Measurements from ENCODE around the gene MRM1. TPM values are rescaled to one million over a fixed set of nuclear protein-coding genes. Genes with fewer than 3 reads are reported as not detected.

The MRM1 gene
- total RNA-seq, 2 donors from 2014 or later = 7.3 to 7.9 TPM

DNA sequence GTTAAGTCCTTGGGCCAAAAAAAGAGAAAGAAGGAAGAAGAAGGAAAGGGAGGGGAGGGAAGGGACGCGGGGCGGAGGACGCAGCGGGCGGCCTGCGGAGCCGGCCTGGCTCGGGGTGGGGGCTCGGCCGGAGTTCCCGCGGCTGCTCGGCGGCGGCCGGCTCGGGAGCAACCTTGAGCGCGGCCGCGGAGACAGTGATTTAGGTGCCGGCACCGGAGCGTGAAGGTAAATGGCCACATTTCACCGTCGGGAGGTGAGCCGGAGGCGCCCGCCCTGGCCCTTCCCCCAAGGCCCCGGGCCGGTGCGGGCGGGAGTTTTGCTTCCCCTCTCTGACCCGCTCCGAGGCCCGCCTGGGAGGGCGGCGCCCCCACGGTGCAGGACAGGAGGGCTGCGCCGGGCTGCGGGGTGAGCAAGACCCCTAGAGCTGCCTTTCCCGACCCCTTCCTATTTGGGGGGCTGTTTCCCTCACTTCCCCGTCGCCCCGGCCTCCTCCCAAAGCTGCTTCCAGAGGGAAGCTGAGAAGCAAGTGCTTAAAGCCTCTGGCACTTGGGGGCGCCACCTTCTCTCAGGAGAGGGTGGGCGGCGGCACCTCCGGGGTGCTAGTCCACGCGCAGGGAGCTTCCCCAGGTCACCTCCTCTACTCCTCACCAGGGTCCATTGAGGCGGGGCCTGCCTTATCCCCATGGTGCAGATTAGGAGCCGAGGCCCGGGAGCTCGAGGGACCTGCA lies 56.5 kb downstream of the MRM1 start:
- Histone ChIP-seq H3K4me1 (peaks cover 8% of the 10 kb centered on the region), H3K27me3 (no peaks in the 10 kb centered on the region), H3K9me3 (no peaks in the 10 kb centered on the region), H3K27ac (no peak overlapping the region), H3K4me3 (no peak overlapping the region), H3K36me3 (replicated peaks in 1 of 2; ENCODE audit: insufficient read depth in 1 of 2, low read depth in 2 of 2) (no peaks in the 10 kb centered on the region)
- TF ChIP-seq, protein P1, sequence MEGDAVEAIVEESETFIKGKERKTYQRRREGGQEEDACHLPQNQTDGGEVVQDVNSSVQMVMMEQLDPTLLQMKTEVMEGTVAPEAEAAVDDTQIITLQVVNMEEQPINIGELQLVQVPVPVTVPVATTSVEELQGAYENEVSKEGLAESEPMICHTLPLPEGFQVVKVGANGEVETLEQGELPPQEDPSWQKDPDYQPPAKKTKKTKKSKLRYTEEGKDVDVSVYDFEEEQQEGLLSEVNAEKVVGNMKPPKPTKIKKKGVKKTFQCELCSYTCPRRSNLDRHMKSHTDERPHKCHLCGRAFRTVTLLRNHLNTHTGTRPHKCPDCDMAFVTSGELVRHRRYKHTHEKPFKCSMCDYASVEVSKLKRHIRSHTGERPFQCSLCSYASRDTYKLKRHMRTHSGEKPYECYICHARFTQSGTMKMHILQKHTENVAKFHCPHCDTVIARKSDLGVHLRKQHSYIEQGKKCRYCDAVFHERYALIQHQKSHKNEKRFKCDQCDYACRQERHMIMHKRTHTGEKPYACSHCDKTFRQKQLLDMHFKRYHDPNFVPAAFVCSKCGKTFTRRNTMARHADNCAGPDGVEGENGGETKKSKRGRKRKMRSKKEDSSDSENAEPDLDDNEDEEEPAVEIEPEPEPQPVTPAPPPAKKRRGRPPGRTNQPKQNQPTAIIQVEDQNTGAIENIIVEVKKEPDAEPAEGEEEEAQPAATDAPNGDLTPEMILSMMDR (IDR thresholded peaks at IDR 0.05) = peak in 1 of 7 experiments; percentile 7
- no peak for TF ChIP-seq POLR2A (IDR thresholded peaks at IDR 0.05)
- DNase-seq (peak in 1 of 4 donors; percentile 24), ATAC-seq (peak; percentile 38)
- WGBS, 2 donors = 8 to 11% methylated on average over 21 to 56 of the region's 57 CpGs
- intact Hi-C loops (cut with DNase I) = no loop called here

Other genes starting within 250 kb of the MRM1 start
- gene TBC1D3H, start 213.1 kb upstream of the MRM1 start, total RNA-seq = not detected
- gene ZNHIT3, start 114.9 kb upstream of the MRM1 start, total RNA-seq = 10 to 100 TPM; 21.1 to 32.4 TPM
- gene MYO19, start 66.7 kb upstream of the MRM1 start, total RNA-seq = 10 to 100 TPM; 37.4 to 78.1 TPM
- gene PIGW, start 66.6 kb upstream of the MRM1 start, total RNA-seq = 1 to 10 TPM; 2.6 TPM
- gene GGNBP2, start 56.7 kb upstream of the MRM1 start, total RNA-seq = 10 to 100 TPM; 36.3 to 43.8 TPM
- 10 to 100 TPM in 1 of 2 donors, 1 to 10 TPM in 1; 7.0 to 16.5 TPM for gene DHRS11, start 9.7 kb upstream of the MRM1 start, total RNA-seq